ENCODE data around the gene ZNF366. TPM values are rescaled to one million over a fixed set of nuclear protein-coding genes. Genes with fewer than 3 reads are reported as not detected.
A peak's percentile ranks its signal among the peaks of the same experiment; 100 is the strongest.

ZNF366 gene
- total RNA-seq, 1 experiment from 2014 or later: not detected

GRCh38 chr5:72539038-72539437 is 31.8 kb upstream of the ZNF366 start:
- intact Hi-C loops (cut with micrococcal nuclease): loop anchor here (5.0 kb wide), 1 partner anchor 757 kb away; no protein-coding TSS in a partner anchor
- ChIA-PET CTCF (no interaction called here), POLR2A (no interaction called here)
- H3K4me3 Mint-ChIP-seq (ENCODE audit: unreplicated experiment): no peak overlapping the region
- no TSS peak for BruUV-seq (replicated peaks)
- no peaks in the 10 kb centered on the region for H3K36me3 Mint-ChIP-seq (ENCODE audit: insufficient read depth, unreplicated experiment)
- no peak for TF ChIP-seq CTCF (IDR thresholded peaks at IDR 0.05; ENCODE audit: unreplicated experiment)
- no peaks in the 10 kb centered on the region for H3K9me3 Mint-ChIP-seq (ENCODE audit: unreplicated experiment)
- H3K4me1 Mint-ChIP-seq (ENCODE audit: insufficient read depth, unreplicated experiment): peaks cover 43% of the 10 kb centered on the region
- no peaks in the 10 kb centered on the region for H3K27me3 Mint-ChIP-seq (ENCODE audit: insufficient read depth, unreplicated experiment)
- H3K27ac Mint-ChIP-seq (ENCODE audit: low read depth, unreplicated experiment): no peak overlapping the region
- no peak for DNase-seq (ENCODE audit: unreplicated experiment)

GRCh38 chr5:72537166-72537565 is 30.0 kb upstream of the ZNF366 start:
- H3K36me3 Mint-ChIP-seq (ENCODE audit: insufficient read depth, unreplicated experiment): no peaks in the 10 kb centered on the region
- no peak overlapping the region for H3K27ac Mint-ChIP-seq (ENCODE audit: low read depth, unreplicated experiment)
- DNase-seq (ENCODE audit: unreplicated experiment): no peak
- BruUV-seq (replicated peaks): no TSS peak
- H3K27me3 Mint-ChIP-seq (ENCODE audit: insufficient read depth, unreplicated experiment): no peaks in the 10 kb centered on the region
- ChIA-PET POLR2A (interaction anchor here (0.6 kb wide), 2 partner anchors 200 to 312 kb away, joined by 3 read pairs; no protein-coding TSS in a partner anchor), CTCF (interaction anchor here (0.6 to 1.6 kb wide), 3 partner anchors 74 to 176 kb away, joined by 3 read pairs; no protein-coding TSS in a partner anchor)
- no peak overlapping the region for H3K4me3 Mint-ChIP-seq (ENCODE audit: unreplicated experiment)
- H3K4me1 Mint-ChIP-seq (ENCODE audit: insufficient read depth, unreplicated experiment): peaks cover 33% of the 10 kb centered on the region
- no peak for TF ChIP-seq CTCF (IDR thresholded peaks at IDR 0.05; ENCODE audit: unreplicated experiment)
- intact Hi-C loops (cut with micrococcal nuclease): loop anchor here (5.0 kb wide), 1 partner anchor 755 kb away; no protein-coding TSS in a partner anchor
- no peaks in the 10 kb centered on the region for H3K9me3 Mint-ChIP-seq (ENCODE audit: unreplicated experiment)

GRCh38 chr5:72531496-72532190 is 24.4 kb upstream of the ZNF366 start:
- intact Hi-C loops (cut with micrococcal nuclease): no loop called here
- Mint-ChIP-seq H3K9me3 (ENCODE audit: unreplicated experiment) (no peaks in the 10 kb centered on the region), H3K4me1 (ENCODE audit: insufficient read depth, unreplicated experiment) (peaks cover 12% of the 10 kb centered on the region), H3K27me3 (ENCODE audit: insufficient read depth, unreplicated experiment) (no peaks in the 10 kb centered on the region), H3K36me3 (ENCODE audit: insufficient read depth, unreplicated experiment) (no peaks in the 10 kb centered on the region), H3K4me3 (ENCODE audit: unreplicated experiment) (peak overlapping the region; percentile 4), H3K27ac (ENCODE audit: low read depth, unreplicated experiment) (peak overlapping the region; percentile 12)
- POLR2A ChIA-PET: no interaction called here
- CTCF ChIA-PET: interaction anchor here (1.0 kb wide), 1 partner anchor 287 kb away, joined by 6 read pairs; no protein-coding TSS in a partner anchor
- no TSS peak for BruUV-seq (replicated peaks)
- peak; percentile 57 for DNase-seq (ENCODE audit: unreplicated experiment)
- TF ChIP-seq CTCF (IDR thresholded peaks at IDR 0.05; ENCODE audit: unreplicated experiment): no peak

- H3K4me1 Mint-ChIP-seq (ENCODE audit: insufficient read depth, unreplicated experiment): peaks cover 12% of the 10 kb centered on the region
- DNase-seq (ENCODE audit: unreplicated experiment): no peak
- no peak for TF ChIP-seq CTCF (IDR thresholded peaks at IDR 0.05; ENCODE audit: unreplicated experiment)
- H3K4me3 Mint-ChIP-seq (ENCODE audit: unreplicated experiment): no peak overlapping the region
- H3K27me3 Mint-ChIP-seq (ENCODE audit: insufficient read depth, unreplicated experiment): no peaks in the 10 kb centered on the region
- no peak overlapping the region for H3K27ac Mint-ChIP-seq (ENCODE audit: low read depth, unreplicated experiment)
- POLR2A ChIA-PET: no interaction called here
- no peaks in the 10 kb centered on the region for H3K36me3 Mint-ChIP-seq (ENCODE audit: insufficient read depth, unreplicated experiment)
- no peaks in the 10 kb centered on the region for H3K9me3 Mint-ChIP-seq (ENCODE audit: unreplicated experiment)
- no TSS peak for BruUV-seq (replicated peaks)
- CTCF ChIA-PET: interaction anchor here (0.7 kb wide), 1 partner anchor 81 kb away, joined by 4 read pairs; no protein-coding TSS in a partner anchor
- intact Hi-C loops (cut with micrococcal nuclease): no loop called here
These were observed 23.0 kb upstream of the ZNF366 start for GRCh38 chr5:72530196-72530595.
